GM12874 (cell line): ENCODE data around the gene GPNMB.

Source experiments
- TF ChIP-seq, protein P1 (sequence below): IDR thresholded peaks from 2 replicates; pipeline ENCODE4 v1.5.1; 2011; ENCODE audit warnings: low read depth, mild to moderate bottlenecking, control low read depth, low read length, moderate library complexity; ENCODE audit not compliant: insufficient read depth

GPNMB gene

DNA sequence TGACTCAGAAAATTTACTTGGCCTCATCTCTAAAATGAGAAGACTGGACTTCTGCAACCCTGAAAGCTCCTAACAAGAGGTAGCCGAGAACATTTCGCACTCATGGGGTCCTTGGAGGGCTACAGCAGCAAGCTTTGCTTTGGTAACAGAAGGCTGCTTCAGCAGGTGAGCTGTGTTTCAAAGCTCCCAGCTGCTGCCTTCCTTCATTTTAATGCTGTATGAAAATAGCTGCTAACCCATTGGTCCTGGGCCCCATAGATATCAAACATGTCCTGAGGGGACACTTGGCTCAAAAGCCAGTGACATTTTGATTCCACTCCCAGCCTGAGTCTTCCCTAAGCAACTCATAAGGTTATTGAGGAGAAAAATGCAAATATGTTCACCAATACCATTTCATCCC, 38.3 kb downstream of the GPNMB start:
- TF ChIP-seq, protein P1, sequence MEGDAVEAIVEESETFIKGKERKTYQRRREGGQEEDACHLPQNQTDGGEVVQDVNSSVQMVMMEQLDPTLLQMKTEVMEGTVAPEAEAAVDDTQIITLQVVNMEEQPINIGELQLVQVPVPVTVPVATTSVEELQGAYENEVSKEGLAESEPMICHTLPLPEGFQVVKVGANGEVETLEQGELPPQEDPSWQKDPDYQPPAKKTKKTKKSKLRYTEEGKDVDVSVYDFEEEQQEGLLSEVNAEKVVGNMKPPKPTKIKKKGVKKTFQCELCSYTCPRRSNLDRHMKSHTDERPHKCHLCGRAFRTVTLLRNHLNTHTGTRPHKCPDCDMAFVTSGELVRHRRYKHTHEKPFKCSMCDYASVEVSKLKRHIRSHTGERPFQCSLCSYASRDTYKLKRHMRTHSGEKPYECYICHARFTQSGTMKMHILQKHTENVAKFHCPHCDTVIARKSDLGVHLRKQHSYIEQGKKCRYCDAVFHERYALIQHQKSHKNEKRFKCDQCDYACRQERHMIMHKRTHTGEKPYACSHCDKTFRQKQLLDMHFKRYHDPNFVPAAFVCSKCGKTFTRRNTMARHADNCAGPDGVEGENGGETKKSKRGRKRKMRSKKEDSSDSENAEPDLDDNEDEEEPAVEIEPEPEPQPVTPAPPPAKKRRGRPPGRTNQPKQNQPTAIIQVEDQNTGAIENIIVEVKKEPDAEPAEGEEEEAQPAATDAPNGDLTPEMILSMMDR: no peak

DNA sequence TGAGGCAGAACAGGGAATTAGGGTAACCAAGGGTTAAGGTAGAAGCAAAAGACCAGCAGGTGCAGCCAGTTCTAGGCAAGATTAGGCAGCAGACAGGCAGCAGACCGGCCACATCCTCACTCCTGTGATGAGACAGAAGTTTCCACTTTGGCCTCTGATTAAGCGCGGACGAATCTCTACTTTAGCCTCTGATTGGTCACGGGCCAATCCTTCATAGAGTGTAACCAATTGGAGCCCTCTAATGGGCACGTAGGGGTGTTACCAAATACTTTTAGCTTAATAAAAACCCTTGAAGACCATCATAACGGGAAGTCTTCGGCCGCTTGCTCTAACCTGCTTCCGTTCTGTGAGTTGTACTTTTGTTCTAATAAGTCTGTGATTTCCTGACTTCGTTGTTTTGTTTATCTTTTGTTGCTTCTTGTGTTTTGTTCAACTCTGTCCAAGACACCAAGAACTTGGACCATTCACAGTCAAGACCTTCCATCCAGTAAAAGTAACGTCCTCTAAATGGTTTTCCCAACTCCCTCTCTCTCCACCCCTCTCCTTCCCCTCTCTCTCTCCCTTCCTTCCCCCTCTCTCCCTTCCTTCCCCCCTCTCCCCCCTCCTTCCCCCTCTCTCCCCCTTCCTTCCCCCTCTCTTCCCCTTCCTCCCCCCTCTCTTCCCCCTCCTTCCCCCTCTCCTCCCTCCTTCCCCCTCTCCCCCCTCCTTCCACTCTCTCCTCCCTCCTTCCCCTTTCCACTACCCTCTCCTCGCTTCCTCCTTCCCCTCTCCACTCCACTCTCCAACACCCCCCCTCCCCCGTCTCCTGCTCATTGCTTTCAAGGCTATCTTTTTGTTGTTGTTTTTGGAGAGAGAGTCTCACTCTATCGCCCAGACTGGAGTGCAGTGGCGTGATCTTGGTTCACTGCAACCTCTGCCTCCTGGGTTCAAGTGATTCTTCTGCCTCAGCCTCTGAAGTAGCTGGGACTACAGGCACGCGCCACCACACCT, 39.4 kb downstream of the GPNMB start:
- TF ChIP-seq, protein P1: no peak

DNA sequence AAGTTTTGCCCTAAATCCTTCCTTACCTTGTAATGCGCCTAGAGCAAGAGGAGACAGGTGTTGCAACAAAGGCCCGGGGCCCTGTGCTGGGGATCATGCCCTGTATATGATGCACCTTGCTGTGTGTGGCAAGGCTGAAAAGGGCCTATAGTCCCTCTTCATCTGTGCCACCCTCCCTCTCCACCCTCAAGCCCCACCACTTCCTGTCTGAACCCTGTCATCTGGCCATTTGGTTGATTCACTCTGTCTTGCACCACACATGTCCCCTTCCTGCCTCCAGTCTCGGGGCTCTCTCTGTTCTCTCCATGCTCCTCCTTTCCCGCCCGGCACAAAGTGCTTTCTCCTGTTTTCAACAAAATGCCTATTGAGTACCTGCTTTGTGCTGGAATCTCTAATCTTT, 41.0 kb downstream of the GPNMB start:
- TF ChIP-seq, protein P1: no peak

DNA sequence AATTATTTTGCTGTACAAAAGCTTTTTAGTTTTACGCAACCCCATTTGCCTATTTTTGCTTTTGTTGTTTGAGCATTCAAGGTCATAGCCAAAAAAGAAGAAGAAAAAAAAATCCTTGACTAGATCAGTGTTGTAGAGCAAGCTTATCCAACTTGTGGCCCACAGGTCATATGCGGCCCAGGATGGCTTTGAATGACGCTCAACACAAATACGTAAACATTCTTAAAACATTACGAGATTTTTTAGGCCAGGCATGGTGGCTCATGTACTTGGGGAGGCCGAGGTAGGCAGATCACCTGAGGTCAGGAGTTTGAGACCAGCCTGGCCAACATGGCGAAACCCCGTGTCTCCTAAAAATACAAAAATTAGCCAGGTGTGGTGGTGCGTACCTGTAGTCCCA, 44.4 kb downstream of the GPNMB start:
- TF ChIP-seq, protein P1: no peak

DNA sequence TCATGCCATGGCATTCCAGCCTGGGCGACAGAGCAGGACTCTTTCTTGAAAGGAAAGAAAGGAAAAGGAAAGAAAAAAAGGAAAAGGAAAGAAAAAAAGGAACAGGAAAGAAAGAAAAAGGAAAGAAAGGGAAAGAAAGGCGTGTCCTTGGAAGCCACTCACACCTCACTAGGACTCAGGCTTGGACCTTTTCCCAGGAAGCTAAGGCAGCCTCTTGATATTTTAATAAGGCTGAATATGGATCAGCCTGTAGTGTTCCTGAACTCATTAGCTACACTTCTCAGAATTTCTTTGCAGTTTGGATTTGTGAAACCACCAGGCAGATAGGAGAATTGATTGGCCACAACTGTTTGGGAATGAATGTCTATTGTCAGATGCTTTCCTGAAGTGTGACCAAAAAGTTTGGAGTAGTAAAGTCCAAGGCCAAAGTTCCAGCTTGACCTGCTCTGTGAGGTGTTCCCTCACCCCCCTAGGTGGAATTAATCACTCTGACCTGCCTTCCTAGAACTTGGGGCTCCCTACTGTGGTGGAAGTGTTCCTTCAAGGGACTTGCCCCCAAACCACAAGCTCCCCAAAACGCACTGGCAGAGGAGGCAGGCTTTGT, 45.5 kb downstream of the GPNMB start:
- TF ChIP-seq, protein P1: no peak

DNA sequence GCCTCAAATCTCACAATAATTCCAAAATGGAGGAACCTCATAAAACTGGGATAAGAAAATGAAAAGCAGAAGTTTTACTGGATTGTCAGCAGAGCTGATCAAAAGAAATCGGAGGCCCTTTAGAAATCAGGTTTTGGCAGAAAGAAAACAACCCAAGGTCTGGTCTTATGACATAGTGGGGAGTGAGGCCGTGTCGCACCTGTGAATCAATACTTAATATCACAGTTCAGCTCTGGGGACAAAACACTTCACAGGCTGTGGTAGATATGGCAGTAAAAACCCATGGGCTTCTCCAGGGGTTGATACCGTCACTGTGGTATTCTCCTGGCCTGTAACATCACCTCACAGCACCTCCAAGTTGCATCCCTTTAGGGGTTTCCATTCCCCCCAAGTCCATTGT, 46.0 kb downstream of the GPNMB start:
- TF ChIP-seq, protein P1: no peak

DNA sequence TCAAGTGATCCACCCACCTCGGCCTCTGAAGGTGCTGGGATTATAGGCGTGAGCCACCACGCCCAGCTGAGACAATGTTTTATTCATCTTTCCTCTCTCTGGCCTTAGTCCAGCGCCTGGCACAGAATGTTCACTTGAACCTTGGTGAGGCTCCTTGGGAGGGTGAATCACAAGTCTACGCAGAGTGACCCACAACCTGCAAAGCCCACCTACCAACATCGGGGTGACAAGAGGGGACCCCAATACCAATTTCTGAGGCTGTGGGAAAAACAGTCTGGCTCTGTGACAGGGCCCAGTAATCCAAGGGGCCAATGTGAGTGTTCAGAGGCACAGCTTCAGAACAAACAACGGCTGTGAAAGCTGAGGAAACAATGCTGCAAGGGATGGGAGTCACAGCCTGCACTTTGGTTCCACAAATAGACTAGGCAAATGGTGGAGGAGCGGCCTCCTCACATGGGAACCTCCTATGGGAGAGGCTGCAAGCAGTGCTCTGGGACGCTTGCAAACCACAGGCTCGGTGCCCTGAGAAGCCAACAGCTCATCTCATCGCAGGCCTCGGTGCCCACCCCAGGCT, 47.0 kb downstream of the GPNMB start:
- TF ChIP-seq, protein P1: no peak
